Naive B cell (primary cell): ENCODE results near the gene NFE2L3. TPM values are rescaled to one million over a fixed set of nuclear protein-coding genes. Genes with fewer than 3 reads are reported as not detected.

Source experiments
- ATAC-seq, 2 donors: fragments of 150-1000 bp; cut with Tn5 transposase; 2 replicates each; pipeline ENCODE4 v1.10.0; 2021; ENCODE audit warnings: low read depth in 2 of 2, mild to moderate bottlenecking in 2 of 2, moderate library complexity in 2 of 2
- DNase-seq: peaks from one replicate; pipeline ENCODE4 v3.0.0; 2022
- H3K27ac Mint-ChIP-seq, 6 donors: one replicate each; pipeline ENCODE4 v1.8.0; 2020 to 2022; ENCODE audit warnings: mild to moderate bottlenecking in 6 of 6, mixed read lengths in 6 of 6, moderate library complexity in 5 of 6, inconsistent platforms in 2 of 6
- H3K27me3 Mint-ChIP-seq, 3 donors: one replicate each; pipeline ENCODE4 v1.8.0; 2021 to 2022; ENCODE audit warnings: mixed read lengths in 3 of 3, mild to moderate bottlenecking in 1 of 3
- H3K36me3 Mint-ChIP-seq, 2 donors: one replicate each; pipeline ENCODE4 v1.8.0; 2020 to 2022; ENCODE audit warnings: mixed read lengths in 2 of 2, inconsistent platforms in 1 of 2, mild to moderate bottlenecking in 1 of 2
- H3K4me1 Mint-ChIP-seq, 3 donors: one replicate each; pipeline ENCODE4 v1.8.0; 2020 to 2022; ENCODE audit warnings: mixed read lengths in 3 of 3, inconsistent platforms in 1 of 3, mild to moderate bottlenecking in 1 of 3, moderate library complexity in 1 of 3
- H3K4me3 Mint-ChIP-seq, 8 donors: one replicate each; pipeline ENCODE4 v1.8.0; 2020 to 2022; ENCODE audit warnings: mild to moderate bottlenecking in 8 of 8, mixed read lengths in 8 of 8, moderate library complexity in 8 of 8, inconsistent platforms in 2 of 8
- H3K9me3 Mint-ChIP-seq, 7 donors: one replicate each; pipeline ENCODE4 v1.8.0; 2020 to 2022; ENCODE audit warnings: mixed read lengths in 7 of 7, mild to moderate bottlenecking in 5 of 7, inconsistent platforms in 2 of 7, moderate library complexity in 1 of 7
- polyA plus RNA-seq, 6 donors: library from polyadenylated mRNA; unstranded; fragments of 300-500 nt; fragmentation: Illumina TruSeq; gene quantifications; one replicate each; pipeline ENCODE4 v1.2.3, GENCODE V29; 2021; ENCODE audit warnings: low read depth in 6 of 6

NFE2L3 gene
- polyA plus RNA-seq, 6 donors from 2014 or later: 0.93 to 4.1 (median 2.4) TPM

- Mint-ChIP-seq H3K4me1 (peaks cover 43 to 58% (median 52%) of the 10 kb centered on the region in 3 donors), H3K27ac (peak overlapping the region in 4 of 6 donors; percentile 47 to 91 (median 74)), H3K9me3 (no peaks in the 10 kb centered on the region), H3K27me3 (no peaks in the 10 kb centered on the region), H3K4me3 (no peak overlapping the region), H3K36me3 (peaks cover 8 to 27% of the 10 kb centered on the region in 2 donors)
- DNase-seq (no peak), ATAC-seq (no peak)
Observed at GRCh38 chr7:26186364-26187311, 34.6 kb downstream of the NFE2L3 start.

GRCh38 chr7:26187380-26188205 is 35.6 kb downstream of the NFE2L3 start:
- H3K9me3 Mint-ChIP-seq: no peaks in the 10 kb centered on the region
- no peaks in the 10 kb centered on the region for H3K27me3 Mint-ChIP-seq
- DNase-seq (no peak), ATAC-seq (peak in 1 of 2 donors; percentile 6)
- H3K36me3 Mint-ChIP-seq: peaks cover 17 to 35% of the 10 kb centered on the region in 2 donors
- H3K27ac Mint-ChIP-seq: peak overlapping the region in 5 of 6 donors; percentile 51 to 91 (median 66)
- H3K4me1 Mint-ChIP-seq: peaks cover 46 to 64% (median 51%) of the 10 kb centered on the region in 3 donors
- no peak overlapping the region for H3K4me3 Mint-ChIP-seq

- no peaks in the 10 kb centered on the region for H3K27me3 Mint-ChIP-seq
- H3K4me3 Mint-ChIP-seq: no peak overlapping the region
- H3K36me3 Mint-ChIP-seq: peaks cover 25 to 43% of the 10 kb centered on the region in 2 donors
- peaks cover 54 to 72% (median 55%) of the 10 kb centered on the region in 3 donors for H3K4me1 Mint-ChIP-seq
- DNase-seq: no peak
- peak in 1 of 2 donors; percentile 23 for ATAC-seq
- H3K27ac Mint-ChIP-seq: peak overlapping the region in 3 of 6 donors; percentile 44 to 77 (median 66)
- no peaks in the 10 kb centered on the region for H3K9me3 Mint-ChIP-seq
Observed at GRCh38 chr7:26188206-26188956, 36.4 kb downstream of the NFE2L3 start.

- Mint-ChIP-seq H3K9me3 (no peaks in the 10 kb centered on the region), H3K27ac (peak overlapping the region in 2 of 6 donors; percentile 31 to 77), H3K36me3 (peaks cover 31 to 50% of the 10 kb centered on the region in 2 donors), H3K4me3 (no peak overlapping the region), H3K4me1 (peaks cover 56 to 72% (median 57%) of the 10 kb centered on the region in 3 donors), H3K27me3 (no peaks in the 10 kb centered on the region)
- no peak for ATAC-seq
- no peak for DNase-seq
Observed at GRCh38 chr7:26188957-26189541, 37.1 kb downstream of the NFE2L3 start.

GRCh38 chr7:26189697-26190096 is 37.7 kb downstream of the NFE2L3 start:
- H3K4me1 Mint-ChIP-seq: peaks cover 51 to 72% (median 57%) of the 10 kb centered on the region in 3 donors
- ATAC-seq (no peak), DNase-seq (no peak)
- peaks cover 31 to 48% of the 10 kb centered on the region in 2 donors for H3K36me3 Mint-ChIP-seq
- H3K9me3 Mint-ChIP-seq: no peaks in the 10 kb centered on the region
- H3K27me3 Mint-ChIP-seq: no peaks in the 10 kb centered on the region
- no peak overlapping the region for H3K4me3 Mint-ChIP-seq
- peak overlapping the region in 2 of 6 donors; percentile 31 to 77 for H3K27ac Mint-ChIP-seq

GRCh38 chr7:26190417-26190869 is 38.4 kb downstream of the NFE2L3 start:
- Mint-ChIP-seq H3K9me3 (no peaks in the 10 kb centered on the region), H3K36me3 (peaks cover 31 to 45% of the 10 kb centered on the region in 2 donors), H3K4me1 (peaks cover 49 to 68% (median 58%) of the 10 kb centered on the region in 3 donors), H3K27me3 (no peaks in the 10 kb centered on the region), H3K4me3 (no peak overlapping the region), H3K27ac (peak overlapping the region in 3 of 6 donors; percentile 19 to 77 (median 30))
- DNase-seq: no peak
- ATAC-seq: no peak

- Mint-ChIP-seq H3K27me3 (no peaks in the 10 kb centered on the region), H3K9me3 (no peaks in the 10 kb centered on the region), H3K27ac (peak overlapping the region in 3 of 6 donors; percentile 29 to 100 (median 75)), H3K4me1 (peaks cover 52 to 71% (median 63%) of the 10 kb centered on the region in 3 donors), H3K4me3 (peak overlapping the region in 1 of 8 donors; percentile 78), H3K36me3 (peaks cover 39 to 52% of the 10 kb centered on the region in 2 donors)
- ATAC-seq (no peak), DNase-seq (no peak)
Observed at GRCh38 chr7:26191233-26191973, 39.4 kb downstream of the NFE2L3 start.

GRCh38 chr7:26191974-26192479 is 40.0 kb downstream of the NFE2L3 start:
- no peak for ATAC-seq
- Mint-ChIP-seq H3K27me3 (no peaks in the 10 kb centered on the region), H3K4me3 (peak overlapping the region; percentile 6 to 82 (median 66)), H3K9me3 (no peaks in the 10 kb centered on the region), H3K4me1 (peaks cover 56 to 75% (median 69%) of the 10 kb centered on the region in 3 donors), H3K27ac (peak overlapping the region in 4 of 6 donors; percentile 55 to 100 (median 86)), H3K36me3 (peaks cover 46 to 59% of the 10 kb centered on the region in 2 donors)
- DNase-seq: no peak

GRCh38 chr7:26192485-26193087 is 40.6 kb downstream of the NFE2L3 start:
- Mint-ChIP-seq H3K4me3 (peak overlapping the region; percentile 46 to 82 (median 68)), H3K9me3 (no peaks in the 10 kb centered on the region), H3K27ac (peak overlapping the region; percentile 47 to 100 (median 82)), H3K4me1 (peaks cover 60 to 75% (median 70%) of the 10 kb centered on the region in 3 donors), H3K27me3 (no peaks in the 10 kb centered on the region), H3K36me3 (peaks cover 51 to 64% of the 10 kb centered on the region in 2 donors)
- ATAC-seq (peak; percentile 56 to 67), DNase-seq (peak; percentile 52)

- H3K27me3 Mint-ChIP-seq: no peaks in the 10 kb centered on the region
- ATAC-seq: no peak
- H3K4me3 Mint-ChIP-seq: peak overlapping the region; percentile 36 to 86 (median 68)
- peaks cover 57 to 76% (median 67%) of the 10 kb centered on the region in 3 donors for H3K4me1 Mint-ChIP-seq
- H3K9me3 Mint-ChIP-seq: no peaks in the 10 kb centered on the region
- no peak for DNase-seq
- peak overlapping the region; percentile 64 to 100 (median 86) for H3K27ac Mint-ChIP-seq
- H3K36me3 Mint-ChIP-seq: peaks cover 52 to 69% of the 10 kb centered on the region in 2 donors
Observed at GRCh38 chr7:26193432-26194207, 41.6 kb downstream of the NFE2L3 start.
